ENCODE results near the gene RLF.

Gene RLF

GRCh38 chr1:40161888-40162397 is 756 bp downstream of the RLF start:
- Histone ChIP-seq H3K4me2 (ENCODE audit: insufficient read depth, low read length) (peak overlapping the region; percentile 80), H3K4me1 (ENCODE audit: insufficient read depth, low read length) (peaks cover 31% of the 10 kb centered on the region), H3K9me3 (ENCODE audit: insufficient read depth, low read length, severe bottlenecking) (no peaks in the 10 kb centered on the region), H3K27ac (ENCODE audit: low read length) (peak overlapping the region; percentile 82), H2AFZ (ENCODE audit: low read depth, low read length) (peak overlapping the region; percentile 86), H3K9ac (ENCODE audit: low read depth, low read length) (peak overlapping the region; percentile 80), H3K4me3 (ENCODE audit: low read depth in 1 of 2, low read length in 2 of 2) (peak overlapping the region; percentile 63 to 92), H4K20me1 (ENCODE audit: insufficient read depth, low read length) (peaks cover 35% of the 10 kb centered on the region), H3K36me3 (ENCODE audit: insufficient read depth, low read length) (no peaks in the 10 kb centered on the region; the same call in 1 of the 2 replicates), H3K27me3 (ENCODE audit: insufficient read depth, low read length, poor library complexity) (no peaks in the 10 kb centered on the region), H3K79me2 (ENCODE audit: insufficient read depth, low read length) (peaks cover 62% of the 10 kb centered on the region)
- TF ChIP-seq CTCF (IDR thresholded peaks at IDR 0.05; ENCODE audit: borderline replicate concordance, extremely low read depth, low read length, poor library complexity, severe bottlenecking) = peak; percentile 12
- TF ChIP-seq EZH2 (IDR thresholded peaks at IDR 0.05; ENCODE audit: borderline replicate concordance, low read depth, low read length, severe bottlenecking) = no peak
- ATAC-seq (ENCODE audit: insufficient read depth, low read depth) (peak; percentile 21; the same call in 2 of the 3 replicates), DNase-seq (no peak)

GRCh38 chr1:40162753-40163441 is 1.7 kb downstream of the RLF start:
- Histone ChIP-seq H3K4me2 (ENCODE audit: insufficient read depth, low read length) (peak overlapping the region; percentile 80), H3K36me3 (ENCODE audit: insufficient read depth, low read length) (no peaks in the 10 kb centered on the region; the same call in 1 of the 2 replicates), H3K79me2 (ENCODE audit: insufficient read depth, low read length) (peaks cover 71% of the 10 kb centered on the region), H3K27ac (ENCODE audit: low read length) (peak overlapping the region; percentile 82; the same call in 1 of the 2 replicates), H3K27me3 (ENCODE audit: insufficient read depth, low read length, poor library complexity) (no peaks in the 10 kb centered on the region), H3K9me3 (ENCODE audit: insufficient read depth, low read length, severe bottlenecking) (no peaks in the 10 kb centered on the region), H3K4me1 (ENCODE audit: insufficient read depth, low read length) (peaks cover 31% of the 10 kb centered on the region), H4K20me1 (ENCODE audit: insufficient read depth, low read length) (peaks cover 44% of the 10 kb centered on the region), H3K4me3 (ENCODE audit: low read depth in 1 of 2, low read length in 2 of 2) (peak overlapping the region; percentile 63 to 92), H2AFZ (ENCODE audit: low read depth, low read length) (no peak overlapping the region), H3K9ac (ENCODE audit: low read depth, low read length) (peak overlapping the region; percentile 80)
- DNase-seq (no peak), ATAC-seq (ENCODE audit: insufficient read depth, low read depth) (no peak)
- TF ChIP-seq EZH2 (IDR thresholded peaks at IDR 0.05; ENCODE audit: borderline replicate concordance, low read depth, low read length, severe bottlenecking) (no peak), CTCF (IDR thresholded peaks at IDR 0.05; ENCODE audit: borderline replicate concordance, extremely low read depth, low read length, poor library complexity, severe bottlenecking) (no peak)

DNA sequence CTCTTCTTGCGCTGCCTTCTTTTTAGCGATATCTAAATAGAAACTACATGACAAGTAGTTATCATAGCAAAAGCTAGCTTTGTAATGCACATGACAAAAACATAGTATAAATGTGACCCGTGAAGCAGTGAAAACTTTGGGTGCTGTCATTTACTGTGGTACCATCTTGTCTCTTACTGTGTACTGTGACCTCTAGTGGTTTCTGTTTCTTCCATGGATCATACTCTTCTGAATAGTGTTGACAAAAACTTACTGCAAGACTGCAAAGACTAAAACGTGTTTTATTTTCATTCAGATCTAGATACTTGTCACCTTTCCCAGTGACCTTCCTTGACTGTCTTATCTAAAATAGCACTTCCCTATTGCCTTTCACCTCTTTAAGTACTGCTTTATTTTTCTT is 6.1 kb downstream of the RLF start:
- Histone ChIP-seq H3K4me1 (ENCODE audit: insufficient read depth, low read length) (peaks cover 22% of the 10 kb centered on the region), H3K36me3 (ENCODE audit: insufficient read depth, low read length) (no peaks in the 10 kb centered on the region)
- ATAC-seq (ENCODE audit: insufficient read depth, low read depth) = no peak

DNA sequence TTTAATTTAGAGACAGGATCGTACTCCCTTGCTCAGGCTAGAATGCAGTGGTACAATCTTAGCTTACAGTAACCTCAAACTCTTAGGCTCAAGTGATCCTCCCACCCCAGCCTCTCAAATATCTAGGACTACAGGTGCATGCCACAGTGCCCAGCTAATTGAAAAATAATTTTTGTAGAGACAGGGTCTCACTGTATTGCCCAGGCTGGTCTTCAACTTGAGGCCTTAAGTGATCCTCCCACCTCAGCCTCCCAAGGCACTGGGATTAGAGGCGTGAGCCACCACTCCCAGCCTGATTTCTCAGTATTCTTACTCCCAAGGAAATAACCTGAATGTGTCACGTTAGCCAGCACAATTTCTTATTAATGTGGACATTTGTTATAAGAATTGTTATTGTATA is 9.8 kb downstream of the RLF start:
- Histone ChIP-seq H2AFZ (ENCODE audit: low read depth, low read length) (no peak overlapping the region), H3K27ac (ENCODE audit: low read length) (no peak overlapping the region), H3K4me3 (ENCODE audit: low read depth in 1 of 2, low read length in 2 of 2) (no peak overlapping the region), H3K9me3 (ENCODE audit: insufficient read depth, low read length, severe bottlenecking) (no peaks in the 10 kb centered on the region), H3K4me1 (ENCODE audit: insufficient read depth, low read length) (no peaks in the 10 kb centered on the region; the same call in 1 of the 2 replicates), H3K9ac (ENCODE audit: low read depth, low read length) (no peak overlapping the region), H3K27me3 (ENCODE audit: insufficient read depth, low read length, poor library complexity) (no peaks in the 10 kb centered on the region), H3K4me2 (ENCODE audit: insufficient read depth, low read length) (no peak overlapping the region), H4K20me1 (ENCODE audit: insufficient read depth, low read length) (peaks cover 59% of the 10 kb centered on the region), H3K36me3 (ENCODE audit: insufficient read depth, low read length) (no peaks in the 10 kb centered on the region), H3K79me2 (ENCODE audit: insufficient read depth, low read length) (peaks cover 98% of the 10 kb centered on the region)
- TF ChIP-seq EZH2 (IDR thresholded peaks at IDR 0.05; ENCODE audit: borderline replicate concordance, low read depth, low read length, severe bottlenecking) = no peak
- no peak for TF ChIP-seq CTCF (IDR thresholded peaks at IDR 0.05; ENCODE audit: borderline replicate concordance, extremely low read depth, low read length, poor library complexity, severe bottlenecking)
- ATAC-seq (ENCODE audit: insufficient read depth, low read depth) (no peak), DNase-seq (no peak)

More for the DNA sequence above, 6.1 kb downstream of the RLF start:
- no peak overlapping the region for H3K4me3 ChIP-seq (ENCODE audit: low read depth in 1 of 2, low read length in 2 of 2)
- H3K9ac ChIP-seq (ENCODE audit: low read depth, low read length) = no peak overlapping the region
- H3K27ac ChIP-seq (ENCODE audit: low read length) = no peak overlapping the region
- no peaks in the 10 kb centered on the region for H3K9me3 ChIP-seq (ENCODE audit: insufficient read depth, low read length, severe bottlenecking)
- no peak overlapping the region for H2AFZ ChIP-seq (ENCODE audit: low read depth, low read length)
- peaks cover 63% of the 10 kb centered on the region for H4K20me1 ChIP-seq (ENCODE audit: insufficient read depth, low read length)
- no peak for DNase-seq
- no peak for TF ChIP-seq EZH2 (IDR thresholded peaks at IDR 0.05; ENCODE audit: borderline replicate concordance, low read depth, low read length, severe bottlenecking)
- no peaks in the 10 kb centered on the region for H3K27me3 ChIP-seq (ENCODE audit: insufficient read depth, low read length, poor library complexity)
- no peak overlapping the region for H3K4me2 ChIP-seq (ENCODE audit: insufficient read depth, low read length)
- H3K79me2 ChIP-seq (ENCODE audit: insufficient read depth, low read length) = peaks cover 99% of the 10 kb centered on the region

Data from DND-41 (cell line).